ENCODE data around the gene LRG1.

DNA sequence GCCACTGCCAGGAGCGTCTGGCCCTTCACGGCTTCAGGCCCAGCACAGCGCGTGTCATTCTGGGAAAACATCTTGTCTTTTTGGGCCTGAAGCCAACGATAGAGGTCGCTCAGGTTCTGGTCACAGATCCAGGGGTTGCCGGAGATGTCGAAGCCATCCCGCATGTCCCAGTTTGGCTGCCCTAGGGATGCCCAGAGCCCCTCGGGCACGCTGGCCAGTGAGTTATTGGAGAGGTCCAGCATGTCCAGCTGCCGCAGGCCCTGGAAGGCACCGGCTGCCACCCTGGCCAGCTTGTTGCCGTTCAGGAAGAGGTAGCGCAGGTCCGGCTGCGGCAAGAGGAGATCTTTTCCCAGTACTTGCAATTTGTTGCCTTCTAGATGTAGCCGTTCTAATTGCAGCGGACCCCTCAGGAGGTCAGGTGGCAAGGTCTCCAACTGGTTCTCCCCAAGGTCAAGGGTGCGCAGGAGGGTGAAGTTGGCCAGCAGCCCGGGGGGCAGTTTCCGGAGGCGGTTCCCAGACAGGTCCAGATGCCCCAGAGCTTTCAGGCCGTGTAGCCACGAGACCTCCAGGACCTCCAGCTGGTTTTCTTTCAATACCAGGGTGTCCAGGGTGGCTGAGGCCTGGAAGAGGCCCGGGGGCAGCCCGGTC, 1.8 kb downstream of the LRG1 start:
- TF ChIP-seq TAF1 (IDR thresholded peaks at IDR 0.05; ENCODE audit: borderline replicate concordance, insufficient read depth, low read length) (no peak), POLR2AphosphoS5 (IDR thresholded peaks at IDR 0.05; ENCODE audit: low read depth, low read length) (no peak), SIN3A (IDR thresholded peaks at IDR 0.05; ENCODE audit: borderline replicate concordance, insufficient read depth, low read length) (no peak), FOXP2 (optimal IDR thresholded peaks at IDR 0.05; ENCODE audit: borderline replicate concordance, extremely low read depth, extremely low read length, insufficient read depth) (no peak)
- TF ChIP-seq, protein P1, sequence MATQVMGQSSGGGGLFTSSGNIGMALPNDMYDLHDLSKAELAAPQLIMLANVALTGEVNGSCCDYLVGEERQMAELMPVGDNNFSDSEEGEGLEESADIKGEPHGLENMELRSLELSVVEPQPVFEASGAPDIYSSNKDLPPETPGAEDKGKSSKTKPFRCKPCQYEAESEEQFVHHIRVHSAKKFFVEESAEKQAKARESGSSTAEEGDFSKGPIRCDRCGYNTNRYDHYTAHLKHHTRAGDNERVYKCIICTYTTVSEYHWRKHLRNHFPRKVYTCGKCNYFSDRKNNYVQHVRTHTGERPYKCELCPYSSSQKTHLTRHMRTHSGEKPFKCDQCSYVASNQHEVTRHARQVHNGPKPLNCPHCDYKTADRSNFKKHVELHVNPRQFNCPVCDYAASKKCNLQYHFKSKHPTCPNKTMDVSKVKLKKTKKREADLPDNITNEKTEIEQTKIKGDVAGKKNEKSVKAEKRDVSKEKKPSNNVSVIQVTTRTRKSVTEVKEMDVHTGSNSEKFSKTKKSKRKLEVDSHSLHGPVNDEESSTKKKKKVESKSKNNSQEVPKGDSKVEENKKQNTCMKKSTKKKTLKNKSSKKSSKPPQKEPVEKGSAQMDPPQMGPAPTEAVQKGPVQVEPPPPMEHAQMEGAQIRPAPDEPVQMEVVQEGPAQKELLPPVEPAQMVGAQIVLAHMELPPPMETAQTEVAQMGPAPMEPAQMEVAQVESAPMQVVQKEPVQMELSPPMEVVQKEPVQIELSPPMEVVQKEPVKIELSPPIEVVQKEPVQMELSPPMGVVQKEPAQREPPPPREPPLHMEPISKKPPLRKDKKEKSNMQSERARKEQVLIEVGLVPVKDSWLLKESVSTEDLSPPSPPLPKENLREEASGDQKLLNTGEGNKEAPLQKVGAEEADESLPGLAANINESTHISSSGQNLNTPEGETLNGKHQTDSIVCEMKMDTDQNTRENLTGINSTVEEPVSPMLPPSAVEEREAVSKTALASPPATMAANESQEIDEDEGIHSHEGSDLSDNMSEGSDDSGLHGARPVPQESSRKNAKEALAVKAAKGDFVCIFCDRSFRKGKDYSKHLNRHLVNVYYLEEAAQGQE (IDR thresholded peaks at IDR 0.05; ENCODE audit: insufficient read depth in 1 of 2, low read depth in 2 of 2, low read length in 2 of 2): no peak

All from PFSK-1 (cell line).